ENCODE data around the gene GRHL3.

Gene GRHL3

DNA sequence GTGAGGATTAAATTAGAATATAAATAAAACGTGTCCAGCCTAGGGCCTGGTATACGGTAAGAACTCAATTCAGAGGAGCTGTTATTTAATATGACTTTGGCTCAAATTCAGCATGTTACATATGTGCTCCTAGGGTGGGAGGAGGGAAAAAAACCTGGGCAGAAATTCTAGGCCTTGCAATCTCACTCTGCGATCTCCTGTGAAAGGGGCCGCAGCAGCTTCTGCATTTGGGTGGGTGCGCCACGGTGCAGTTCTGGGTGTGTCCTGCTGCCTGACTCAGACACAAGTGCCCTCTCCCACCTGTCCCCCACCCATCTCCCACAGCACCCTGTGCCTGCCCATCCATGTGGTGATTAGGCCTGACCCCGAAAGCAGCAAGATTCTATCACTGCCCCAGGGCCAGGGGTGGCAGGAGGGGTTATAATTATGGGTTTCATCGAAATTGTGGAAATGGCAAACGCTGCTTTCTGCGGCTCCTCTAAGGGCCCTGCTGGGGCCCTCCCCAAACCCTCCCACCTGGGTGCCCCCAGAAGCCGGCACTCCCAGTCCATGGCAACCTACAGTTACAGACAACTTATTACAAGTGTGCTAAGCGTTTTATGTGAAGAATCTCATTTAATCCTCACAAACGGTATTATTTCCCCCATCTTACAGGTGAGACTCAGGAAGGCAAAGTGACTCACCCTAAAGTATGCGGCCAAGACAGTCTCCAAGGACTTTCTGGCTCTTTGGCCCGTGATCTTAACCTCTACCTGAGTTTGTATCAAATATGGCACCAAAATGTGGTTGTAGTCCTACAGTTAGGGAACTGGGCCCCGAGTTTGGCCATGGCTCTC lies 25.5 kb upstream of the GRHL3 start:
- DNase-seq (ENCODE audit: low spot score) = no peak

DNA sequence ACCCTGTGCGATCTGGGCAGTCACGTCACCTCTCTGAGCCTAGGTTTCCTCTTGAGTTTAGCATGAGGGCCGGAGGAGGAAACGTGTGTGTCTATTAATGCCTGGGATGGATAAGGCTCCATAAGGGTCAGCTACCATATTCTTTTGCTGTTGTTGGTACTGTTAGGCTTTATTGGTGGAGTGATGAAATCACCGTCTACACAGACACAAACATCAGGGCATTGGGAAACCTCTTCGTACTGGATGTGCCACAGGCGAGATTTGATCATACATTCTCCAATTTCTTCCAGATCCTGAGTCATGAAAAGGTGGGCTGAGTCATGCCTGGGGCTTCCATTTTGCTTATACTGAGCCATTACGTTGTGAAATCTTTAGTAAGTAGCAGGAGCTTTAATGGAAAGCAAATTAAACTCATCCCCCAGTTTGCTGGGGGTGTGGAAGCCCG lies 24.9 kb upstream of the GRHL3 start:
- no peak for DNase-seq (ENCODE audit: low spot score)

DNA sequence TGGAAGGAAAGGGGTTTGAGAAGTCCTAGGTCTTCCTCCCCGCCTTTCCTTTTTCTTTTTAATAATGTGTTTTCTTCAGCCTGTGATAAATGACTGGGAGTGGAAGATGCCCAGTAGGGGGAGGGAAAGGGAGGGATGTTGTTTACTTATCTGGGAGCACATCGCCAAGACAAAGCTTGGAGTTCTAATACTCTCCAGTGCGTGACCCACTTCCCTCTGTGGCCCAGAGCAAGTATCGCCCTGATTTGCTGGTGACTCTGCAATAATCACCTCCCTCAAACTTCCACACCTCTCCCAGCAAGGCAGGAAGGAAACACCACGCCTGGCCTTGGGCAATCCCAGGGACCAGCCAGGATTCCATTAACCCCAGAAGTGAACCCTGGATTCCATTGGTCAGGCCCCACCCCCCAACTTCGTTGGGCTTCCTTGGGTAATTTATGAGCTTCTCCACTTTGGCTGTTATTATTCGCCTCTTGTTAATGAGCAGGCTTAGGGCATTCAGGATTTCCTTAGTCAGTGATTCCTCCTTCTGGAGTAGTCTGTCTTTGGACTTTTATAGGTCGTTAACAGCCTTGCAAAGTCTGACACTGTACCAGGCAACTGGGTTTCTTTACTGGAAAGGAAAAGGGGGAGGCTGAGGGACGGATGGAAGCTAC lies 24.3 kb upstream of the GRHL3 start:
- no peak for DNase-seq (ENCODE audit: low spot score)

DNA sequence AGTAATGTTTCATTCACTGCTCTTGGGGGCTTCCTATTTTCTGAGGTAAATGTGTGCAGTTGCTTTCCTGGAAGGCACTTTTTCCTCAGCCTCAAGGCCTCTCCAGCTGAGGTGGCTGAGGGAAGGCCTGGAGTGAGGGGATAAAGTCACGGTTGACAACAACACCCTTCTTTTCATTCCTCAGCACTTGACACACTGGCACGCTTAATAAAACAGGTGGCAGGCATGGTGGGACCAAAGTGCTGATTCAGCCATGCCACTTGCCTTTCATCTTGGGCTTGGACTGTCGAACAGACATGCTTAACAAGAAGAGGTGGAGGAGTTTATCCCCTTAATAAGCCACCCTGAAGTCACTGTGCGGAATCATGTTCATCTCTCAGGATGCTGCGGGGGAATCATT lies 23.6 kb upstream of the GRHL3 start:
- no peak for DNase-seq (ENCODE audit: low spot score)

DNA sequence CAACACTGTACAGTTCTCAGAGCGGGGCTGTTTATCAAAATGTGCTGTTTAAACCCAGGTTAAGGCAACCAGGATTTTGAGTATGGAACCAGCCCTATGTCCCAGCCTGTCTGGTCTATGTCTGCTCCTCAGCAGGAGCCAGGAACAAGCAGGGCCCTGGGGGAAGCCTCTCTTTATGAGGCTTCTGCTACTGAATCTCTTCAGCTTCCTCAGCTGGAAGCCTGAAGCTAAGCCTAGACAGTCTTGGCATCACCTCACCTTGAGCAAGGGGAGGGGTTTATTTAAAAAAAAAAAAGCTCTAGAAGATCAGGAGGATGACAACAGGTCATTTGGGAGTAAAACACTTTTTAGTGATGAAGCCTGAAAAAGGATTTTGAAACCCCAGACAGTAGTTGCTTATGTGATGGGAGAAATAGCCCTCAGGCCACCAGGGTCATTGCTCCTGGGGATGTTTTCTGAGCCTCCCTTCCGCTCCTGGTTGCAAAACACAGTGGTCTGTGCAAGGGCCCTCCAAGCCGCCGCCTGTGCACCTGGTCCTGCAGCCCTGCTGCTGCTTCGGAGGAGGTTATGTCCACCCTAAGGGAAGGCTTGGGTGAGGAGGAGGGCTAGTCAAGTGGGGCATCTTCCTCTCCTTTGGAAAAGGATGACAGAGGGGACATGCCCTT lies 21.8 kb upstream of the GRHL3 start:
- DNase-seq (ENCODE audit: low spot score) = no peak

DNA sequence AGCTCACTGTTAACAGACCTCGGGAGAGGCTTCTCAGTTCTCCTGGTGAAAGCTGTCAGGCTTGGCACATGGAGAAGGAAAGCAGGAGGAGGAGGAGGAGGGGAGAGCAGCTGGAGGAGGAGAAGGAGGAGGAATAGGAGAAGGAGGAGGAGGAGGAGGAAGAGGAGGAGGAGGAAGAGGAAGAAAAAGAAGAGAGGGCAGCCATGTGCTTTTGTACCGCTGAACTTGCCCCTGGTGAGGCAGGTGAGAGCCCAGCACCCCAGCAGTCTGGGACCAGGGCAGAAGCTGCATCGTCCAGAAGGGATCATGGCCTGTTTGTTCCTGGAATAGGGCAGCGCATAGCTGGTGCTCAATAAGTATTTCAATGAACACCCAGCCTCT lies 21.3 kb upstream of the GRHL3 start:
- no peak for DNase-seq (ENCODE audit: low spot score)

DNA sequence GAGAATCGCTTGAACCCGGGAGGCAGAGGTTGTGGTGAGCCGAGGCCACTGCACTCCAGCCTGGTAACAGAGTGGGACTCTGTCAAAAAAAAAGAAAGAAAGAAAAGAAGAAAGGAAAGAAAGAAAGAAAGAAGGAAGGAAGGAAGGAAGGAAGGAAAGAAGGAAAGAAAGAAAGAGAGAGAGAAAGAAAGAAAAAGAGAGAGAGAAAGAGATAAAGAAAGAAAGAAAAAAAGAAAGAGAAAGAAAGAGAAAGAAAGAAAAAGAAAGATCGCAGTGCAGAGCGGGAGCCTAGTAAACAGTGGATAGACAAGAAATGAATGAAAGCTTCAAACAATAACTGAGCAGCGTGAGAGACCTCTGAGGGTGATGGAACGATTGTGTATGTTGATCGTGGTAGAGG lies 20.6 kb upstream of the GRHL3 start:
- DNase-seq (ENCODE audit: low spot score) = no peak

DNA sequence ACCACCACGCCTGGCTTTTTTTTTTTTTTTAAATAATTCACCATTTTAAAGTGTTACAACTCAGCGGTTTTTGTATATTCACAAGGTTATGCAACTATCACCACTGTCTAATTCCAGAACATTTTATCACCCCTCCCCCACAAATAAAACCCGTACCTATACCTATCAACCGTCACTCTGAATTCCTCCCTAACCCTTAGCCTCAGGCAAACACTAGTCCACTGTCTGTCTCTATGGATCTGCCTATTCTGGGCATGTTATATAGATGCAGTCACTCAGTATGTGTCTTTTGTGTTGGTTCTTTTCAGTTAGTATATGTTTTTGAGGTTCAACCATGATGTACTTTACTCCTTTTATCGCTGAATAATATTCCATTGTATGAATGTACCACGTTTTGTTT lies 19.3 kb upstream of the GRHL3 start:
- no peak for DNase-seq (ENCODE audit: low spot score)

DNA sequence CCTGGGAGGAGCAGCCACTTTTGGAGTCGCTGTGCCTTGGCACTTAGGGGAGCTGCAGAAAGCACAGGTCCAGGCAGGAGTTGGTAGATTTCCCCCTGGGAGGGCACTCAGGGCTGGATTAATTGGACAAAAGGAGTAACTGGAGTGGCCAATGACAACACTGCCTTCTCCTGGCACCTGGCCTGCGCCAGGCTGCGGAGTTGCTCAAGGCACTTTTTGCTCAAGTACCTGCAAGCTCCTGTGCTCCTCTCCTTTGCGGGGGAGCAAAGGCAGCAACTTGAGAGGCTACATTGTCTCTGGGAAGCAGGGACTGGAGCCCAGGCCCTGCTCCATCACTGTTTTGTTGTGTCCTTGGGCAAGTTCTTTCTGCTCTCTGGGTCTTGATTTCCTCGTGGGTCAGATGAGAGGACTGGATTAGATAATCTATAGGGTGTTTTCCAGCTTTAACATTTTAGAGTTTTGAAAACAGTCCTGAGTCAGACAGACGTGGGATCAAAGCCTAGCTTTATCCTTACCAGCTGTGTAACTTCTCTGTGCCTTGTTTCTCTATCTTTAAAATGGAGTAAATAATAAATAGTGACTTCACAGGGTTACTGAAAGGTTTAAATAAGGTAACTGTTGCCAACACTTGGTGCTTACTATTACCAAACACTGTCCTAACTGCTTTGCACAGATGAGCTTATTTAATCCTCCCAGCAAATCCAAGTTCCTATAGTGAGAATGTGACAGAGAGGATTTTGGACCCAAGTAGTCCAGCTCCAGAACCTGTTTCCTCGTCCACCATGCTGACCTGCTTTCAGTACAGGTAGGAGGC lies 18.0 kb upstream of the GRHL3 start:
- no peak for DNase-seq (ENCODE audit: low spot score)

DNA sequence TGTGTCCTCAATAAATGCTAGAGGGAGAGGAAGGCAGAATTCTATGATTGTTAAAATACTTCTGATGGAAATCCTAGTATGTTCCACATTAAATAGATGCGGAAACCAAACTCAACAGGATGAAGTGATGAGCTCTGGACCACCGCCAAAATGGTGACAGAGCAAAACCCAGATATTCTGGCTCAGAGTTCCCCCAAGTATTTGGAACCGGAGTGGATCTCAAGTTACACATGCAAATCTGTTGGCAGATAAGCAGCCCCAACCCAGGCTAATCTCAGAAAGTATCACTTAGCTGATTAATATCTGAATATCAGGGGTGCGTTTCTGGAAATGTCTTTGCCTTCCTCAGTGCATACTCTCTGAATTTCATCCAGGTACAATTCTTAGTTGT lies 17.4 kb upstream of the GRHL3 start:
- DNase-seq (ENCODE audit: low spot score) = no peak

DNA sequence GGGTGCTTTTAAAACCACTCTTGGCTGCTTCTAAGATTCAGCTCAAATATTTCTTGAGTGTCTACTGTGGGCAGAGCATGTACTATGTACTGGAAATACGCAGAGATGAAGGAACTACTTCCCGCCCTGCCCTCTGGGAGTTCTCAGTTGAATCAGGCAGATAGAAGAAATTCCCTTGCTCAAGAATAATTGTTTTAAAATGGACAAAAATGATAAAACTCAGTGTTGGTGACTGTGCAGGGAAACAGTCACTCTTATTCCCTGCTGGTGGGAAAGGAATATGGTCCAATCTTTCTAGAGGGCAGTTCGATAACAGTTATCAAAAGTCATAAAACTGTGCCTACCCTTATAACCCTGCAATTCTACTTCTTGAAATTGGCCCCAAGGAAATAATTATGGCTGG lies 16.9 kb upstream of the GRHL3 start:
- no peak for DNase-seq (ENCODE audit: low spot score)

DNA sequence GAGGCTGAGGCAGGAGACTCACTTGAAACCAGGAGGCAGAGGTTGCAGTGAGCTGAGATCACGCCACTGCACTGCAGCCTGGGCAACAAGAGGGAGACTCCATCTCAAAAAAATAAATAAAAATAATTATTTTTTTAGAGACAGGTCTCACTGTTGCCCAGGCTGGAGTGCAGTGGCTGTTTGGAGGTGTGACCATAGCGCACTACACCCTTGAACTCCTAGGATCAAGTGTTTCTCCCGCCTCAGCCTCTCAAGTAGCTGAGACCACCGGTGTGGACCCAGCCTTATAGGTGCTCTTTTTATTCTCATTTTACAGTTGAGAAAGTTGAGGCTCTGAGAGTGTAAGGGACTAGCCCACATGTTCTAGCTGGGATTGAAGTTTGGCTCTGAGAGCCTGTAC lies 15.6 kb upstream of the GRHL3 start:
- DNase-seq (ENCODE audit: low spot score) = no peak

DNA sequence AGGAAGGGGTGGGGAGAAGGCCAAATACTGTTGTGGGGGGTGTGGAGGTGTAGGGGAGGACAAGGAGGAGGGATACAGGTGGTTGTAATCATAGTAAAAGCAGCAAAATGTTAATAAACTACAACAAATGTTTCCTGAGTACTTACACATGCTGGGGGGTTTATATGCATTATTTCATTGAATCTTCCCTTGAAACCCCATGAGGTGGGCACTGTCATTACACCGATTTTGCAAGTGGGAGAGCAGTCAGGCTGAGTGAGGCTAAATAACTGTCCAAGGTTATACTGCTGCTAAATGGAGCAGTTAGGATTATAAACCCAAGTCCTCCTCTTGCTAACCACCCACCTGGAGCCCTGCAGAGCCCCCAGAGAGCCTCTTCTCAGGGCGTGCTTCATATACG lies 14.4 kb upstream of the GRHL3 start:
- no peak for DNase-seq (ENCODE audit: low spot score)

DNA sequence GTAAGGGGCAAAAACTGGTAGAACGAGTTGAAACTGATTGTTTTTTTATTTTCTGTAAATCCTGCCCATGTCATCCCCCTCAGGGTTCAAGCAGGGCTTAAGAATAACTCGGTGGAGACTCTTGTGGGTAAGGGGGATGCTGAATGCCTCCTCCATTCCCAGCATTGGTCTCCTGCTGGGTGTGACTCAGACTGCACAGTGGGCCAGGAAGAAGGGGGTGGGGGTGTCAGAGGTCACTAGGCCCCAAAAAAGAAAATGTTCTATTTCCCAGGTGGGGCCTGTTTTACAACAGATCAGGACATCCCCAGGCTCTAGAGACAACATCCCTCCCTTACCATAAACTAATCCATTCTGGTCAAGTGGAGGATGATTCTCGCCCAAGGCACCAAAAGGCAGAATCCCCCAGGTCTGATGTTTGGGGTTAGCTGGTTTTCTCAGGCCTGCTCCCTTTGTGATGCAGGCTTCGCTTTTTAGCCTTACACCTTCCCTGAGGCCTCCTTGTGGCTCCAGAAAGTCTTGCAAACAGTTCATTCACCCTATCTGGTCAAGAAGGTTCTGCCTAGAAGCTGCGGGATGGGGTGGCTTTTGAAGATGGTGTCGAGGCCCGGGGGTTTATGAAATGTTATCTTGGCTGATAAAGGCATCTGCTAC lies 10.7 kb upstream of the GRHL3 start:
- DNase-seq (ENCODE audit: low spot score) = peak; percentile 62

DNA sequence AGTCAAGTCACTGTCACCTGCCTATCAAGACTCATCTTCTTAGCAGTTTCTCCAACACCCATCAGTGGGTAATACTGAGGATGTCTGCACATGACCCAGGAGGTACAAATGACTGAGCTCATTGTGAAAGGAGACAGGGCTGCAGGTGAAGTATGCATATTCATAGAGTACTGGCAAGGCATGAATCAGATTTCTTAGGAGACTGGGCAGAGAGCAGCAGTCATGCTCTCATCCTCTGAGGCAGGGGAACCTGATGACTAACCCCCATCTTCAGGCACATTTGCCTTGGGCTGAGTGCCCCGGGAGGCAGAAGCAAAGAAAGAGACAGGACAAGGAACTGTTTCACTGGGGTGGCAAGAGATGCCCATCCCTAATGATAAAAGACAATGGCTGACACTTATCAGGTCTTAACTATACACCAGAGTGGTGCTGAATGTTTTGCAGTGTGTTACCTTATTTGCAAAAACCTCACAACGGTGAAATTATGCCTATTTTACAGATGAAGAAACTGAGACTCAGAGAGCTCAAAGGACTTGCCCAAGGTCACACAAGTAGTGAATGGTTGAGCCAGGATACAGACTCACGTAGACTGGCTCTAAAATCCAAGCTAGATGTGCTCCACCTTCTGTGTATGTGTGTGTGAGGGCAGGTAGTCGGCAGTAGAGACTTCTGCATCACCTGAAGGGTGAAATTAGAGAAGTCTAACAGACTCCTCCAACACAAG lies 9.2 kb upstream of the GRHL3 start:
- DNase-seq (ENCODE audit: low spot score) = no peak

DNA sequence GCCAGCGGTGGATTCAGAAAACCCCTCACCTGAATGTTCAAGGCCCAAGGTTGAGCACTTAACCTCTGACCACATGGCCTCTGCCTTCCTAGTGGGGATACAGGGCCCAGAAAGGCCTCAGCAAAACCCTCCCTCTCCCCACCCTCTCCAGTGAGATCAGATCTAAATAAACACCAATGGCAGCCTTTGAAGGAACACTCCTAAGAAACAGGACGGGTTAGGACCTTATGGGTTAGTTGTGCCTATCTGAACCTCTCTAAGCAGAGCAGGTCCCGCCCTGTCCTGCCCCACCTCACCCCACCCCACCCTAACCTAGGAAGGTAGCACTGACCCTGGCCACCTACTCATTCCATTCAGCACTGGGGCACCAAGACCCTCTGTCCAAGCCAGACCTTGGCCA lies 7.9 kb upstream of the GRHL3 start:
- no peak for DNase-seq (ENCODE audit: low spot score)

DNA sequence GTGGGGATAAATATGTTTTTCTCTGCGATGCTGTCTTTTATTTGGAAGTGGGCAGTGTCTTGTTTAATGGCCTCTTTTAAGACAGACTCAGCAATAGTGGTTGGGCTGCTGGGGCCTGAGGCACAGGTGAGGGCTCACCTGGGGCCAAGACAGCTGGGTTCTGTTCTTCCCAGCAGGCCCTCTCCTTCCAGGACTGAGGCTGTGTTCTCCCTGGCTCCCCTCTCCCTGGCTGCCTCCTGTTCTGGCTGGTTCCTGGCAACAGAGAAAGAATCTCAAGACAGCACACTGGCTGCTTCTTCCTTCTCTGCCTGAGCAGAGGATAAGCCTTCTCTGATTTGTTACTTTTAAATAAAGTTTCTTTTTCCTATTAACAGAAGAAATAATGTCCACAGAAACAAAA lies 7.4 kb upstream of the GRHL3 start:
- no peak for DNase-seq (ENCODE audit: low spot score)

DNA sequence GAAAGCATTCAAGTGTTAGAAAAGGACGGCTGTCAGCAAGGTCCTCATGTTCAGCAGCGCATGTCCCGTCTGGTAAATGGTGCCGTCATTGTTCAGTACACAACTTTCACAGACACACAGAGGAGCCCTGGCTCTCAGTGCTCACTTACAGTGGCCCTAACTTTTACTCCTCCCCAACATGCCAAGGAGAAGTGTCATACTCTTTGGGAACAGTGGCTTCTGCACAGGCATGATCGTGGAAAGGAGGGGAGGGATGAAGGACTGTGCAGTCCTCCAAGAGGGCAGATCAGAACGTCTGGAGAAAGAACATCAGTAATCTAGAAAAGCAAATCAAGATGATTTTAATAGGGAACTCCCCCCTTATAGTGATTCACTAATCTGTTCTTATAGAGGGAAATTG lies 3.8 kb upstream of the GRHL3 start:
- no peak for DNase-seq (ENCODE audit: low spot score)

DNA sequence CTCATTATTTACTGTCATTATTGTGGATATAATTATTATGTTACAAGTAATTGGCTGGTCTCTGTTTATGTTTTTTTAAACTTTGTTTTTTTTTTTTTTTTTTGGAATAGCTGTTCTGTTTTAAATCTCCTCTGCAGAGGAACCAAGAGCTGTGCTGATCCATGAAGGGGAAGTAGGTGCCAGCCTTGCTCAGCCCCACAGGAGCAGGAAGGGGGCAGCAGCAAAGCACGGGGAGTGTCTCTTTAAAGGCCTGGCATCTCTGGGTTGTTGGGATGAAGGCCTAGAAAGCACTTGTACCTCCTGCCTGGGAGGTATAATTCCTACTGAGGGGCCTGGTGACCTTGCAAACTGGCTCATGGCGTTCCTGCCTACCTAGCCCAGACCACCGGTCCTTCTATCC lies 2.5 kb upstream of the GRHL3 start:
- DNase-seq (ENCODE audit: low spot score) = no peak

DNA sequence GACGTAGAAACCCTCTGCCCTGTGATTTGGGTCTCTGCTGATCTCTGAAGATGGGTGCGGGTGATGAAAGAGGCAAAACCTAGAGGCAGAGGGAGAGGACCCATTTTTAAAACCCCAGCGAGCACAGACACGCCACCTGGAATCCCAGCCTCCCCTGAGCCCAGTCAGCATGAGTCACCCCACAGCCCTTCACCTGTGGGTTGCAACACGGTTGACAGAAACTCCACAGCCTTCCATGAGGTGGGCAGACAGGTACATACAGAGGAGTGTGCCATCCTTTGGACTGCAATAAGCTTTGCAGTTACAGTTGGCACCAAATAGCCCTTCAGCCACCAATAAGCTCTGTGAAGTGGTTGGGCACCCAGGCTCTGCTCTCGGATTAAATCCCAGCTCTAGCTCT lies 2.1 kb upstream of the GRHL3 start:
- DNase-seq (ENCODE audit: low spot score) = no peak

DNA sequence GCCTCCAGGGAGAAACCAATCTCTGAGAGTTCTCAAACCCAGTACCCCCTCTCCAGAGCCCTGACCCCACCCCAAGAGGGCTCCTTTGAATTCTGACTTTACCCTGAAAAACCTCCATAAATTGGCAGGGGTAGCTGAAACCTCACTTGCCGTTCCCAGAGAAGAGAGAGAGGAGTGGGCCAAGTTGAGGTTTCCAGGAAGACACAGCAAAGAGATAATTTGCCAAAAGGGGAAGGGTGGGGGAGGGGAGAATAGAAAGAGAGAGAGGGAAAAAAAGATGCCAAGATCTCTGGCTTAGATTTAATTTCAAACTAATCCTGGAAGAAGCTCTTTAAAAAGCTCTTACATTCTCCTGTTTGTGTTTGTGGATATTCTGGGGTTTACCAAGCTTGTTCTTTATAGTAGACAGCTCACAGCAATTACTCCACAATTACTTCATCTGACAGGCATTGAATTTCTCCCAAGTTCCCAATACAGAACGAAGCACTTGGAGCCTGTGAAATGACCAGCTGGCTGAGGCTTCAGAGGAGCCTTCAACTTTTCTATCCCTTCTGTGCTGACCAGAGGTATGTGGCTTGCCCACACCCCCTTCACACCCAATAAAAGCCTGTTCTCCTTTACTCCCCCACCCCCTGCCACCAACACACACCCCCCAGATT lies 1.1 kb upstream of the GRHL3 start:
- no peak for DNase-seq (ENCODE audit: low spot score)

Data from ecto neural progenitor cell (in vitro differentiated cells).